SIG-M5 treated with dmso at 0.1 percent for 504 hours (cell line): ENCODE measurements around the gene DOCK9.

Source experiments
- DNase-seq: peaks from one replicate; lab custom pipeline; 2025; ENCODE audit not compliant: unreplicated experiment; lab: John Stamatoyannopoulos, UW

The DOCK9 gene

DNA sequence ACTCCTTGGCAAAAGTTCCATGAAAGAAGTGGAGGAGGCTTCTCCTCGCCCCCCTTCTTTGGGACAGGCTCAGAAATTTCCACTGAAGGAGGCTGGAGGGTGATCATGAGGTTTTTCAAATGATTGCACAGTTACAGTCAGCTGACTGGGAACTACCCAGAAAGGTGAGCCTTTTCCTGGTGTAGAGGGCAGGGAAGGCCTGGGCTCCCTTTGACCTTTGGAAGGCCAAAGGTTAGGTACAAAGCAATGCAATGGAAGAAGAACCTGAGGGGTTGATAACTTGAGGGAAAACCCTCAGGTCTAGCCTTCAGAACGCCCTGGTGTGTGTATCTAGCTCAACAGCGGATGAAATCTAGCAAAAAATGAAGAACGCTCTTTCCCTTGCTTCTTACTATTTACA is 175.3 kb downstream of the DOCK9 start:
- no peak for DNase-seq

DNA sequence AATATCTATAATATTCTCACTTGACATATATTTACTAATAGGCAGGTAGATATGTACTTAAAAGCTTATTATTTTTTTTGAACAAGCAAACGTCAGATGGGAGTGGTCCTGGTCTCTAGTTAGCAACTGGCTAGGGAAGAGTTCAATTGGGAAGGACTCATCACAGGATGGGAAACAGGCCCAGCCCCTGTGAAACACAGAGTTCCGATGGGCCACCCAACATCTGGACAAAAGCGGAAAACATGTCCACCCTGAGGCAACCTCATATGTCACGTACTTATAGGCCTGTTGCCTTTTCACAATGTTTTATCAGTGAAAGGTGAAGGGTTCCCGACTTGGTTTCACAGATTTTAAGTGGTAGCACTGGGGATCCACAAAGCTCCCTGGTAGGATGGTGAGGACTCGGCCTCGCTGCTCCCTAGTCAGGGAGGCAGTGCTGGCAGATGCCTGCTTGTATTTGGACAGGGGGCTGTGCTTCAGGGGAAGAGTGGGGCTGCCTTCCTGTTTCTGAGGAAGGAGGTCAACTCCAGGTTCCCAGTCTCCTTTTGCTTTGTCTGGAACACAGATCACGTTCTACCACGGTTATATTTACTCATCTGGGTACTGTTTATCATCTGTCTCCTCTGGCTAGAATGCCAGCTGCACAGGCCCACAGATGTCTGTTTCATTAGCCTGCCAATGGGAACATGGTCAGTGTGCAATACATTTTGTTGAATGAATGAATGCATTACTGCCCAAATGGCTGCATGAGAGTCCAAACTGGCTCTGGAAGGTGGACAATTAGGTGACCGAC is 176.0 kb downstream of the DOCK9 start:
- no peak for DNase-seq

DNA sequence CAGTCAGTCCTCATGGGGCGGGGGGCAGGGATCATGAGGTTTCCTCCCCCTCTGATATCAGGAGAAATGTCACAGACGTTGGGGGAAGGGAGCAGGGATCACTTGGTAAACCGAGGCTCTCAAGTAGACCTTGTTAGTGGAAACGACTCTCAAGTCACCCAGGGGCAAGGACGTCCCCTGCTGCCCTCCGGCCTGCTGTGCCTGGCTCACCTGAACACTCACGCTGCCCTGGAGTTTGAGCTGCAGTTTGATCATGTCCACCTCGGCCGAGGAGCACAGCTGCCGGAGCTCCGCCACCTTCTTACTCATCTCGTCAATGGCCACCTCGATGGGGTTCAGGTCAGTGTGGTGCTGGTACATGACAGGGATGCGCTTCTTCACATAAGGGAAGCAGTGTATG is 177.8 kb downstream of the DOCK9 start:
- no peak for DNase-seq

DNA sequence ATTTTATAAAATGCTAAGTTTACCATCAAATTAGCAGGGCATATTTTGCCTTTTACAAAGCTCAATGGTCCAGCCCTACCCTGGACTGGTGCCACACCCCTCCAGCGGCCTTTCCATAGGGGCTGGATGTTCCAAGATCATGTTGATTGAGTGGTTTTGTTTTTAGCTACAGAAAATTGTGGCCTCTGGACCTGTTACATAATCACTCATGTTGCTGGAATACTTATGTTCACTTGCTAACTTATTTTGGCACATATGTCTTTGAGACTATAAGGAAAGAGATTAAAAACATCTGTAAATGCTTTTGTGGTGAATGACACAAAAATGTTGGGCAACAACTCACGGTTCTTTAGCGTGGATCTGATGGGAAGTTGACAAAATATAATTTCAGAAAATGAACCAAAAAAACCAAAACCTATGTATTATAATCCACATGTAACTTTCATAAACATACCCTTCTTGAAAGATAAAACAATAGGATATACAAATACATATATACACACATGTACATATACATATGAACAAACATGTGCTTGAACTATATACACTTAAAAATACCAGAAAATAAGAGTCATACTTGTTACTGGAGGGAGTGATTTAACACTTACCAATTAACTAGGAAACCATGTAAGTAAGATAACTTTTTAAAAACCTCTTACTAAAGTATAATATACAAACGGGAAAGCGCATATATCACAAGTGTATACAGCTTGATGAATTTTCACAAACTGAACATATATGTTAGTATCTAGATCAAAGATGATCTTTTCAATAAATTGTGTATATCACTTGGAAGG is 178.8 kb downstream of the DOCK9 start:
- no peak for DNase-seq

DNA sequence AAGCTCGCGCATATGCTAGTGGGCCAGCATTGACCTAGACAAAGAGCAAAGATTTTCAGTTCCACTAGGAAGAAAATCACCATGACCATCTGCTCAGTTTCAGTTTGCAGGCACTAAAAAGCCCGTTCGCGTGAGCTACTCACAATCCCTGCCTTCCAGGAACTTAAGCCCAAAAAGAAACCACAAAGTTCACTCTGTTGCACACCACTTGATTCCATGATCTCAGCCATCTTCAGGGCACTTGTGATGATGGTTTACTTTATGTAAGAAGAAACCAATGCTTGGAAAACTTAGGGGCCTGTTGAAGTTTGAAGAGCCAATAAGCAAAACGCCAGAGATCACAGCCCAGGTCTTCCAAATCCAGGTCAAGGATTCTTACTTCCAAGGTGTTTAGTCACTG is 180.4 kb downstream of the DOCK9 start:
- DNase-seq, result no peak

DNA sequence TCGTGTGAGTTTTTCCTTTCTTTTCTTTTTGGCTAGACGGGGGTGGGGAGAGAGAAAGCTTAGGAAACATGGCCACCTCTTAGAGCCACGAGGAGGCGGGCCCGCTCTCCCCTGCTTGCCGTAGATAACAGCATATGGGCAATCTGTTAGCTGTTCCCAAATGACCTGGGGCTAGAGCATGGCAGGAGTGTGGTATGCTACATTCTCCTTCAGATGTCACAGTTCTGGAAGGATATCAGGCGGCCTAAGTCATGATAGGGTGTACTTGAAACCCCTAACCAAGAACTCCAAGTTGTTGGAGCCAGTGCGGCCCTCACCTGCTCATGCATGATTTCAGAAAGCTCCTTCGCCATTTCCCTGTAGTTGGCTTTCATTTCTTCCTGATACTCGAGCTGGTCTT is 181.1 kb downstream of the DOCK9 start:
- DNase-seq, result no peak

DNA sequence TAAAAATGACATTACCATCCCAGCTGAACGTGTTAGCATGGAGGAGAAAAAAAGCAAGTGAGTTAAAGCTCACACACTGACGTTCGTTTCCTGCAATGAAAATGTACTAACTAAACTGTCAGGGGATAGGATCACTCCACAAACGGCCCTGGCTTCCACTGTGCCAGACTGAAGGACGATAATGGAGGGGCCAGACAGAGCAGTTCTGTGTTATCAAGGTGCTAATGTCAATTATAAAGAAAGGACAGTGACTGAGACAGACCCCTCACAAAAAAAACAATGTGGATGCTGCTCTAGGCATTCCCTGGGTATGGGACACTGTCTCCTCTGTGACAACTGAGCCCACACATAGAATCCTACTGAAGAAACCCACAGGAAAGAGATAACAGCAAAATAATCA is 181.7 kb downstream of the DOCK9 start:
- DNase-seq, result no peak

DNA sequence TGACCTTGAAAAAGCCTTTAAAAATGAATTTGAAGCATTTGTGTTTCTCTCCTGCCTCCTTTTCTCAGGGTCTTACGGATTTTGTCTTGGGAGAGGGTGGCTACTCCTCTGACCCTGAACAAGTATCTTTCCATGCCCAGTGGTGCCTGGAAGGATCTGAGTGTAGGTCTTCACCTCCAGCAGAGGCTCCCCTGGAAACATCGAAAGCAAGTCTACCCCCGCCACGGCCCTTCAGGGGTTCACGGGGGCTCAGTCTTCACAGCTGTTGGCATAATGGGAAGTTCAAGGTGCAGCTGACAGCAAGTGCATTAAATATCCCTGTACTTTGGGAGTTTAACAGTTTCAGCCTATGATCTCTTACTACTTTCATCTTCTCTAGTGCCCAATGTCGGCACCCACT is 182.6 kb downstream of the DOCK9 start:
- DNase-seq, result no peak

DNA sequence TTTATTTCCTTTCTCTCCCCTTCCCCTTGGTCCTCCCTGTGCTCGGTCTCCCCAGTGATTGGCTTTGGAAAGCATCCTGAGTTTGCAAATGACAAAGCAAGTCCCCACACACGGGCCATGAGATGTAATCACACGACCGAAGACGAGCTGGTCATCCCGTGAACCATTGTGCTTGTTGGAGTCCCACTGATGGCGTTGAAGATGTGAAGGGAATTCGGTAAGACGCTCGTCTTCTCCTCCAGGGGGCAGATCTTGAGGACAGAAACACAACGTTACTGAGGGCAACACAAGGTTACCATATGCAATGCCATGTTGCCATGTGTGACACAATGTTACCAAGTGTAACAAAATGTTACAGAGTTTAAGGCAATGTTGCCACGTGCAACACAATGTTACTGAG is 183.4 kb downstream of the DOCK9 start:
- no peak for DNase-seq

DNA sequence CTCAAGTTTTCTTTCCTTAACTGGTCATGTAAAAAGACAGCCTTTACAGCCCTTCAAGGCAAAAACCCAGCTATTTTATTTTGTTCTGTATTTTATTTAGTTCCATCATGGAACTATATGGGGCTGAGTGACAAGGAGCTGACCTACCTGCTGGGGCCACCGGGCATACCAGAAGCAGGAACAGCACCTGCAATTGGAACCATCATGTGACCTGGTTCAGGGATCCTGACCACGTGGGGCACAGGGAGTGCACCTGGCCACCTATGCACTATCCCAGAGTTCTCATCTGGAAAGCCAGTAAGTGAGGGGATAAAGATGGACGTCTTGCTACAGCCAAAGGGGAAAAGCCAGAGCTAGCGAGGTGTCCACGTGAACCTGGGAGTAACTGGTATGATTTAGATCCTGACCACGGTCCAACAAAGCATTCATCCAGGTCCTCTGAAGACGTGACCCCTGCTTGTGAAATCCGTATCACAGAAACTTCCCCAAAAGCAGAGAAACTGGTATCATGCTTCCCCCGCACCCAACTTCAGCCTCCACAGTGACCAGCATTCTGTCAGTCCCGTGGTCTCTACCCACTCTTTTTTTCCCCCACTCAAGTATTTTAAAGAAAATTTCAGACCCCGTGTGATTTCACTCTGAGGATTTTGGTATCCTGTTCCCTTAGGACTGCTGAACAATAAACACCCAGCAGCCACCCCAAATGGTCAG is 184.9 kb downstream of the DOCK9 start:
- DNase-seq, result no peak

DNA sequence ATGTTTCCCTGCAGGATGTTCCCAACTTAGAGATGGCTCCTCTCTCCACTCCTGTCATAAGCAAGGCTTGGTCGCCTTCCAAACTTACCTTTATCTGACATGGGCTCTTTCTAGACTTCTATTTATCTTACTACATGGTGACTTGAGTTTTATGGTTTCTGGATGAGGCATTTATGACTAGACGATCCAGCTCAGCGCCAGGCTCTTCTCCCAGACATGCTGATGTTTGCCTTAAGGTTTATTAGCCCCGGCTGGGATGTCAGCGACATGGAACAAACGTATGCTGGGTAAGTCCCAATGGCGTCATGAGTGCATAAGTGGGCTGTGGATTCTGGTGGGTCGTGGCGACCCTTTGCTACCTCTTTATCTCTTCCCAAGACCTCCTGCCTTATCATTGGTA is 185.5 kb downstream of the DOCK9 start:
- no peak for DNase-seq

DNA sequence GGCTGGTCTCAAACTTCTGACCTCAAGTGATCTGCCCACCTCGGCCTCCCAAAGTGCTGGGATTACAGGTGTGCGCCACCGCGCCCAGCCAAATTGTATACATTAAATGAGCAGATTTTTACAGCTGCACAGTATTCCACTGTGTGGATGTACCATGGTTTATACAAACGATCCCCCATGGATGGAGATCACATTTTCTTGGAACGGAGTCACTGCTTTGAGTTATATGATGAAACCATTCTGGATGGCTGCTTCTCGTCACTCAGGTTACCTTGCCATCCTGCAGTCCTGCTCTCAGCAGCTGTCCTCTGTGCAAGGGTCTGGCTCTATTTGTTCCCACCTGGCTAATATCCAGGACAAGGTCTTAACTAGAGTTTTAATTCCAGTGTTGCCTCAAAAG is 186.3 kb downstream of the DOCK9 start:
- DNase-seq, result no peak

DNA sequence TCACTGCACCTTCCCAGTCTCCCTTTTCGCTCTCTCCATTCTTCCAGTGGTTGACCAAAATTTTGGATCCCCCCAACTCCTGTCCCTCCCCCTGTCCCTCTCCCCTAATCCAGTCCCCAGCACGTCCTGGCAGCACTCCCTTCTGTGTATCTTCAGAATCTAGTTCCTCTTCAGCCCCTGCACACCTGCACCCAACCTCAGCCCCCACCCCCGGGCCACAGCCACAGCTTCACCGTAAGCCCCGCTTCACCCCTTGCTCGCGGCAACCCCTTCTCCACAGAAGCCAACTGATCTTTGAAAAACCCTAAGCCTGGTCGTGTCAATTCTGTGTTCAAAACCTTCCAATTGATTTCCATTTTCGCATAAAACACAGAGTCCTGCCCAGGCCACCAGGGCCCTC is 189.9 kb downstream of the DOCK9 start:
- DNase-seq, result no peak

DNA sequence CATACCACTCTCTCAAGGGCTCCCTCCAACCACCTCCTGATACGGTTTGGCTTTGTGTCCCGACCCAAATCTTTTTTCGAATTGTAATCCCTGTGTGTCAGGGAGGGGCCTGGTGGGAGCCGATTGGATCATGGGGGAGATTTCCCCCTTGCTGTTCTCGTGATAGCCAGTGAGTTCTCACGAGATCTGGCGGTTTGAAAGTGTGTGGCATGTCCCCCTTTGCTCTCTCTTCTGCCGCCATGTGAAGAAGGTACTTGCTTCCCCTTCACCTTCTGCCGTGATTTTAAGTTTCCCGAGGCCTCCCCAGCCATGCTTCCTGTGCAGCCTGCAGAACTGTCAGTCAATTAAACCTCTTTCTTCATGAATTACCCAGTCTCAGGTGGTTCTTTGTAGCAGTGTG is 190.7 kb downstream of the DOCK9 start:
- DNase-seq, result no peak

DNA sequence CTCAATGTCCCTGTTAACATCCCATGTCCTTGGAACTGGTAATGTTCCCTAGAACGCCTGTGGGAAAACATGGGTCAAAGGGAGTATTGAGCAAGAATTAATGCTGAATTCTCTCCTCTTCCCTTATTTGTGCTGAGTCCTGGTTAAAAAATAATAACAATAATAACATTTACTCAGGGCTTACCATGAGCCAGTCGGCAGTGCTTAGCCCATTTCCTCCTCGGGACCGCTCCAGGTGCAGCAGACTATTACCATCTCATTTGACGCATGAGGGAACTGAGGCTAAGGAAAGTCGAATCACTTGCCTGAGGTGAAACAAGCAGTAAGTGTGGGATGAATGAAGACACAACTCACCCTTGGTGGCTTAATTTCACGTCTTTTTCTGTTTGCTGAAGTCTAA is 191.8 kb downstream of the DOCK9 start:
- no peak for DNase-seq

DNA sequence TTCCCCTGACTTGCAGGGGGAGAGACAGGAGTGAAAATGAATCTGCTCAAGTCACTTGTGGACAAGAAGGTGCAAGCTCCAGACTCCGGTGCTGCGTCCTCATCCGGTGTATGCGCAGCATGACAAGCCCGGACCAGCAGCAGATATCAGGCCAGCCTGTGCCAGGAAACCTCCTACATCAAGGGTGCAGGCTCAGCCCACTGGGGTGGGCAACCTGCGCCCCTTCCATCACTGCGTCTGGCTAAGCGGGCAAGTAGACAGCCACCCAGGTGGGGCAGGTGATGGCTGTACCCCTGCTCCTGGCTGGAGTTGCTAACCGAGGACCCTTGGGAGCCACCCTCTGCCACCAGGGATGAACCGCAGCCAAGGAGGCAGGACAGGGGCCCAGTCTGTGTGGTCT is 192.5 kb downstream of the DOCK9 start:
- no peak for DNase-seq

DNA sequence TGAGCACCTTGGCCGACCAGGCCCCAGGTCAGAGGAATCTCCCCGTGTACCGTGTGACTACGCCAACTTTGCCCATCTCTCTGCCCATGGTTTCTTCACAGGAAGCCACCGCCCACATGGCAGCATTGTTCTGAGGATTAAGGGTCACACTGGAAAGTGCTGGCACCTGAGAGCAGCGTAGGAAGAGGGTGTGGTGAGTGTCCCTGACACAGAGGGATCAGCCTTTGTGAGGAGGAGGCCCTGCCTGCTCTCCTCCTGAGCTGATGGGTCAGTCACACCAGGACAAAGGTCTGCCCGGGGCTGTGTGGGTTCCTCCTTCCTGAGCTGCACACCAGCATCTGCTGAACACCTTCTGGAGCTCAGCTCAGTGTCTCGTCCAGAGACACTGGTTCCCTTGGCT is 193.2 kb downstream of the DOCK9 start:
- DNase-seq, result no peak

DNA sequence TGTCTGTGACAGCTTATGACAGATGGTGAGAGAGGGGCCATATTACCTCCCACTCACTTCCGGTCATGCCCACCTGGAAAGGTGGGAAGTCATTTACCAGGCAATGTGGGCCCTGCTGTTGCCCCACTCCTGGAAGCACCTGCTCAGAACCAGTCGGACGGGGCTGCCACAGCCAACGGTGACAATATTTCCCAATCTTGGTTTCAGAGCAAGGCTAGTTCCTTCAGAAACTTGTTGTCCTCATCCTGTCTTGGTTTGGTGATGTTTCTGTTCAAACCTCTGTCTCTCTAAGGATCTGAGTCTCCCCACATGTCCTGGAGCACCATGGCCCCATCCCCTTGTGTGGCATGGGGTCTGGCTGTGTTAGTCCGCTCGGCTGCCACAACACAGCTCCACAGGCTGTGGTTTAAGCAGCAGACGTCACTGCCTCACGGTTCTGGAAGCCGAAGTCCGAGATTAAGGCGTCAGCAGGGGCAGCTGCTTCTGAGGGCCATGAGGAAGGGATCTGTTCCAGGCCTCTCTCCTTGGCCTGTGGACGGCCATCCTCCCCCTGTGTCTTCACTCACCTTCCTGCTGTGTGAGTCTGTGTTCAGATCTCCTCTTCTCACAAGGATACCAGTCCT is 193.9 kb downstream of the DOCK9 start:
- DNase-seq, result no peak

DNA sequence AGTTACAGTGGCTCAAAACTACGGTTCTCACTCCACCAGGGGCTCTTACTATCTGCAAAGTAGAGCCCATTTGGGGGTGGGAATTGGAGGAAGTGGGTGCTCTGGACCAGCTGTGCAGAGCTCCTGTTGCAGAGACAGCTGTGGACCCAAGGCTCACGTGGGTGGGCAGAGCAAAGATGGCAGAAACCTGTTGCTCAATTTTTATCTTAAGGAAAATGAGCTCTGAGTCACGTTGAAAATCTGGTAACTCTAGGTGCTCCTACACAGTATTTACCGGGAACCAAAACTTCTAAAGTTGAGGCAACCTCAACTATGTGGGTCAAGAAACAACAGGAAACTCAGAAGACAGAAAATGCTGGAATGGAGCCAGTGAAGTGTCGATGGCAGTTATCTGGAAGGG is 195.2 kb downstream of the DOCK9 start:
- DNase-seq, result no peak

DNA sequence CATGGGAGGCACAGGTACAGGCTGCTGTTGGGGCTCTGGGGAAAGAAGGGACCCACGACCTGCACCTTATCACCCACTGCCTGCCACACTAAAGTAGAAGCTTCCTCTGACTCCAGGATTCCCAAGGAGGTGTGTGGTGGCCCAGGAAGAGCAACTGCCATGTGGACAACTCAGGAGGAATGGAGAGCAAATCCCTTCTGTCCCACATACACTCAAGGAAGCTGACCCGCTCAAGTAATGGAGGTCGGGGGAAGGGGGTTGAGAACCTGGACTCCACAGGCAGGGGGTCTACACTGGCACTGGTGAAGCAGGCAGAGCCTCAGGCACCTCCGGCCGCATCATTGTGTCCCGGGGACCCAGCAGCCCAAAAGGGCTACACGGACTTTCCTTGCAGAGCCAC is 196.0 kb downstream of the DOCK9 start:
- no peak for DNase-seq

DNA sequence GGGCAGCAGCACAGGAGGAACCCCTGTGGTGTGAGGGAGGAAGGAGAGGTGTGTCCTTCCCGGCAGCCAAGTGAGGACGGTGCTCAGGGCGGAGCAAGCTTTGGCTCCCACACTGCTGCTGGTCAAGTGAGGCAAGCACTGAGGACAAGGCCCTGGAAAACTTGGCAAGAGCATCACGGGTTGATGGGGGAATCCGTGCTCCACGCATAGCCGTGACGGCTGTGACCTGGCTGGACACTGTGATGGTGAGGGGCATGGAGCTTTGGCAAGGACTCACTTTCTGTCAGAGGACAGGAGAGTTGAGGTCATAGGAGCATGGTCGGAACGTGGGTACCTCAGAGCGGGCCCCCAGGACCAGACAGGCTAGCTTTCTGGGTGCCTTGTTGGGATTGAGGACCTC is 196.4 kb downstream of the DOCK9 start:
- DNase-seq, result no peak

DNA sequence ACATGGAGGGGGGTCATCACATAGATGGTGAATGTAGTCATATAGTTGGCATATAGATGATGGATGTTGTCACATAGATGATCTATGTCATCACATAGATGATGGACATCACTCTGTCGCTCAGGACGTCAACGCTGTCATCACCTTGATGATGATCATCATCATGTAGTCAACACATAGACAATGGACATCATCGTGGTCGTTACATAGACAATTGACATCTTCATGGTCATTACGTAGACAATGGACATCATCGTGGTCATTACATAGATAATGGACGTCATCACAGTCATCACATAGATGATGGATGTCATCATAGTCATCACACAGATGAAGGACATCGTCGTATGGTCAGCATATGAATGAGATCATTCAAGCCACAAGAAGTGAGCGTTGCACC is 196.8 kb downstream of the DOCK9 start:
- DNase-seq, result no peak
